Stimulated activated naive CD8-positive, alpha-beta T cell treated with anti-CD3 and anti-CD28 coated beads, Interleukin-15, Interleukin-2, amounts not matched to agents 100 ng/mL and 50 ng/mL, for 24 hours (primary cell): Measurements from ENCODE around the gene WHAMM.

ENCODE experiments used
- H3K27ac Mint-ChIP-seq: one replicate; pipeline ENCODE4 v1.8.0; 2021; ENCODE audit warnings: mild to moderate bottlenecking, mixed read lengths
- H3K27me3 Mint-ChIP-seq: one replicate; pipeline ENCODE4 v1.8.0; 2021; ENCODE audit warnings: mixed read lengths
- H3K36me3 Mint-ChIP-seq: one replicate; pipeline ENCODE4 v1.8.0; 2021; ENCODE audit warnings: low read depth, mixed read lengths
- H3K4me1 Mint-ChIP-seq: one replicate; pipeline ENCODE4 v1.8.0; 2021; ENCODE audit warnings: low read depth, mixed read lengths
- H3K4me3 Mint-ChIP-seq: one replicate; pipeline ENCODE4 v1.8.0; 2021; ENCODE audit warnings: mild to moderate bottlenecking, mixed read lengths
- H3K9me3 Mint-ChIP-seq: one replicate; pipeline ENCODE4 v1.8.0; 2021; ENCODE audit warnings: mixed read lengths

Gene WHAMM

DNA sequence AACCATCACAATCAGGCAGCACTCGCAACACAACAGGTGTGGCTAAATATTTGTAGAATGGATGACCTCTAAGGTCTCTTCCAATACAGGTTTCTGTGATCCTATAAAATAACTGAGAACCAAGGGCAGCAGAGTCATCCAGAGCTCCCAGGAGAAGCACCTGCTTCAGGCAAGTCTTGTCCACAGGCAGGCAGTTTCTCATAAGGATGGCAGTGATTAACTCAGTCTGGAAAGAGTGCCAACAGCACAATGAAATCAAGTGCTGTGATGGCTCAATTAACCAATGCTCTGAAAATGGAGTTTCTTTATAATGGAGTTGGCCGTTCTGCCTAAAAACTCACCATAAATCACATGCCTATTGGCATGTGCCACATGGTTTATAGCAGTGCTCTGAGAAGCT, 72.3 kb downstream of the WHAMM start:
- no peaks in the 10 kb centered on the region for H3K36me3 Mint-ChIP-seq
- no peaks in the 10 kb centered on the region for H3K4me1 Mint-ChIP-seq
- no peaks in the 10 kb centered on the region for H3K27me3 Mint-ChIP-seq
- H3K9me3 Mint-ChIP-seq: no peaks in the 10 kb centered on the region
- H3K27ac Mint-ChIP-seq: no peak overlapping the region
- no peak overlapping the region for H3K4me3 Mint-ChIP-seq

DNA sequence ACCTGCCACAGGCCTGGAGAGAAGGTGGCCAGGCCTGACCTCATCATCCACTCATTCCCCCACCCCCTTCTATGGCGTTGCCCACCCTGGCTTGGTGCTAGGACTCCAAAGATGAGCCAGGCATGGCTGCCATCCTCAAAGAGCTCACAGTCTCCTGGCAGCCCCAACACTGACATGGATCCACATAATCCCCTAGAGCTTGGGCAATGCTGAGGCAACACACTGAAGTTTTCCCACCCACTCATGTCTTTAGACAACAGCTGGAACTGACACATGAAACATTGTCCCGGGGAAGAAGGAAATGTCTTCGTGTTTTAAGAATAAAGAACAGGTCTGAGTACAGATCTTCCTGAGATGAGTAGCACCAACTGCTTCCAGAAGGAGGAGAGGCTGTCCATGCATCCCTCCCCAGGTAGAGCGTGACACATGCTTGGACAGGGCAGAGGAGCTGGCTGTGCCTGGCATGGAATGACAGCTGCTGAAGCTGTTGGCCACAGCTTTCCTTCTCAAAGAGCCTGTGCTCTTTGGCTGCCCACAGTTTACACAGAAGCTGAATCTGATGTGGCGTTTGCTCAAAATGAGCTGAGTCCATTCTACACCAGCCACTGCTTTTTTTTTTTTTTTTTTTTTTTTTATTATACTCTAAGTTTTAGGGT, 73.0 kb downstream of the WHAMM start:
- H3K36me3 Mint-ChIP-seq: no peaks in the 10 kb centered on the region
- no peaks in the 10 kb centered on the region for H3K9me3 Mint-ChIP-seq
- no peak overlapping the region for H3K27ac Mint-ChIP-seq
- no peak overlapping the region for H3K4me3 Mint-ChIP-seq
- no peaks in the 10 kb centered on the region for H3K27me3 Mint-ChIP-seq
- no peaks in the 10 kb centered on the region for H3K4me1 Mint-ChIP-seq
